ENCODE data around the gene TYW1B. TPM values are rescaled to one million over a fixed set of nuclear protein-coding genes. Genes with fewer than 3 reads are reported as not detected.
A peak's percentile ranks its signal among the peaks of the same experiment; 100 is the strongest.
"Not testable (repeated sequence)": the region's sequence is repeated elsewhere in the genome, so short reads cannot be mapped to it uniquely, and the experiment has no call there.

The TYW1B gene
- total and polyA plus RNA-seq, 2 donors (not counting 3 experiments of a cell fraction or from before 2014, with no cell fraction given) = 0.69 to 2.7 TPM

- BruUV-seq (replicated peaks) = not testable (repeated sequence)
Measured at GRCh38 chr7:72681211-72681610, 146.8 kb downstream of the TYW1B start.

GRCh38 chr7:72676880-72677279 is 151.1 kb downstream of the TYW1B start:
- DNase-seq (ENCODE audit: low read depth, low spot score); dilution Hi-C loops (cut with MboI; ENCODE audit: extremely low pct_ligation_motif_present, low sequenced_read_pairs); BruUV-seq (replicated peaks); POLR2A ChIA-PET; H3K4me1 ChIP-seq (ENCODE audit: control insufficient read depth, extremely low read depth, insufficient read depth, low read length); H3K4me2 ChIP-seq (ENCODE audit: insufficient read depth, low read length); H2AFZ ChIP-seq (ENCODE audit: low read depth, low read length); CTCF ChIA-PET; H3K4me3 ChIP-seq (replicated peaks in 1 of 3; ENCODE audit: insufficient read depth in 1 of 3, low read depth in 1 of 3, low read length in 3 of 3); FAIRE-seq; intact Hi-C loops (cut with micrococcal nuclease); H3K9me1 ChIP-seq (replicated peaks; ENCODE audit: control insufficient read depth, extremely low read depth, insufficient read depth, low read length); H3K27ac ChIP-seq (ENCODE audit: insufficient read depth, low read depth, low read length); H3K79me2 ChIP-seq (ENCODE audit: control insufficient read depth, insufficient read depth, low read length); H3K9ac ChIP-seq (replicated peaks; ENCODE audit: extremely low read depth, insufficient read depth, low read length); H3K9me3 ChIP-seq (replicated peaks; ENCODE audit: control insufficient read depth, insufficient read depth, low read length); H3K27me3 ChIP-seq (ENCODE audit: control insufficient read depth in 2 of 2, insufficient read depth in 2 of 2, low read length in 2 of 2); H4K20me1 ChIP-seq (replicated peaks; ENCODE audit: control insufficient read depth, extremely low read depth, insufficient read depth, low read length); H3K36me3 ChIP-seq (ENCODE audit: control insufficient read depth in 2 of 2, extremely low read depth in 1 of 2, insufficient read depth in 2 of 2, low read length in 2 of 2): not testable (repeated sequence)

More at GRCh38 chr7:72681211-72681610, 146.8 kb downstream of the TYW1B start:
- H3K79me2 ChIP-seq (ENCODE audit: control insufficient read depth, insufficient read depth, low read length); H3K9me3 ChIP-seq (replicated peaks; ENCODE audit: control insufficient read depth, insufficient read depth, low read length); H2AFZ ChIP-seq (ENCODE audit: low read depth, low read length); H3K27me3 ChIP-seq (ENCODE audit: control insufficient read depth in 2 of 2, insufficient read depth in 2 of 2, low read length in 2 of 2); H3K9me1 ChIP-seq (replicated peaks; ENCODE audit: control insufficient read depth, extremely low read depth, insufficient read depth, low read length); H3K4me3 ChIP-seq (replicated peaks in 1 of 3; ENCODE audit: insufficient read depth in 1 of 3, low read depth in 1 of 3, low read length in 3 of 3); POLR2A ChIA-PET; H3K36me3 ChIP-seq (ENCODE audit: control insufficient read depth in 2 of 2, extremely low read depth in 1 of 2, insufficient read depth in 2 of 2, low read length in 2 of 2); H4K20me1 ChIP-seq (replicated peaks; ENCODE audit: control insufficient read depth, extremely low read depth, insufficient read depth, low read length); H3K9ac ChIP-seq (replicated peaks; ENCODE audit: extremely low read depth, insufficient read depth, low read length); dilution Hi-C loops (cut with MboI; ENCODE audit: extremely low pct_ligation_motif_present, low sequenced_read_pairs); H3K27ac ChIP-seq (ENCODE audit: insufficient read depth, low read depth, low read length); CTCF ChIA-PET; H3K4me2 ChIP-seq (ENCODE audit: insufficient read depth, low read length); FAIRE-seq: not testable (repeated sequence)
- H3K4me1 ChIP-seq (ENCODE audit: control insufficient read depth, extremely low read depth, insufficient read depth, low read length) = peaks cover 25% of the 10 kb centered on the region
- peak; percentile 45 for DNase-seq (ENCODE audit: low read depth, low spot score)
- intact Hi-C loops (cut with micrococcal nuclease) = loop anchor here (5.0 kb wide), 1 partner anchor 101 kb away; no protein-coding TSS in a partner anchor

GRCh38 chr7:72676086-72676690 is 151.8 kb downstream of the TYW1B start:
- POLR2A ChIA-PET; CTCF ChIA-PET; H2AFZ ChIP-seq (ENCODE audit: low read depth, low read length); H3K36me3 ChIP-seq (ENCODE audit: control insufficient read depth in 2 of 2, extremely low read depth in 1 of 2, insufficient read depth in 2 of 2, low read length in 2 of 2); H3K9me3 ChIP-seq (replicated peaks; ENCODE audit: control insufficient read depth, insufficient read depth, low read length); H3K79me2 ChIP-seq (ENCODE audit: control insufficient read depth, insufficient read depth, low read length); H3K9ac ChIP-seq (replicated peaks; ENCODE audit: extremely low read depth, insufficient read depth, low read length); dilution Hi-C loops (cut with MboI; ENCODE audit: extremely low pct_ligation_motif_present, low sequenced_read_pairs); H3K4me2 ChIP-seq (ENCODE audit: insufficient read depth, low read length); H3K27ac ChIP-seq (ENCODE audit: insufficient read depth, low read depth, low read length); H3K9me1 ChIP-seq (replicated peaks; ENCODE audit: control insufficient read depth, extremely low read depth, insufficient read depth, low read length); BruUV-seq (replicated peaks); H3K4me3 ChIP-seq (replicated peaks in 1 of 3; ENCODE audit: insufficient read depth in 1 of 3, low read depth in 1 of 3, low read length in 3 of 3); FAIRE-seq; H3K27me3 ChIP-seq (ENCODE audit: control insufficient read depth in 2 of 2, insufficient read depth in 2 of 2, low read length in 2 of 2); H3K4me1 ChIP-seq (ENCODE audit: control insufficient read depth, extremely low read depth, insufficient read depth, low read length); intact Hi-C loops (cut with micrococcal nuclease); H4K20me1 ChIP-seq (replicated peaks; ENCODE audit: control insufficient read depth, extremely low read depth, insufficient read depth, low read length): not testable (repeated sequence)
- DNase-seq (ENCODE audit: low read depth, low spot score) = peak; percentile 6

GRCh38 chr7:72675686-72676085 is 152.3 kb downstream of the TYW1B start:
- CTCF ChIA-PET; H3K27me3 ChIP-seq (ENCODE audit: control insufficient read depth in 2 of 2, insufficient read depth in 2 of 2, low read length in 2 of 2); H3K4me1 ChIP-seq (ENCODE audit: control insufficient read depth, extremely low read depth, insufficient read depth, low read length); FAIRE-seq; H3K9me3 ChIP-seq (replicated peaks; ENCODE audit: control insufficient read depth, insufficient read depth, low read length); intact Hi-C loops (cut with micrococcal nuclease); H3K4me2 ChIP-seq (ENCODE audit: insufficient read depth, low read length); POLR2A ChIA-PET; H3K4me3 ChIP-seq (replicated peaks in 1 of 3; ENCODE audit: insufficient read depth in 1 of 3, low read depth in 1 of 3, low read length in 3 of 3); H3K9ac ChIP-seq (replicated peaks; ENCODE audit: extremely low read depth, insufficient read depth, low read length); H4K20me1 ChIP-seq (replicated peaks; ENCODE audit: control insufficient read depth, extremely low read depth, insufficient read depth, low read length); H2AFZ ChIP-seq (ENCODE audit: low read depth, low read length); H3K9me1 ChIP-seq (replicated peaks; ENCODE audit: control insufficient read depth, extremely low read depth, insufficient read depth, low read length); H3K79me2 ChIP-seq (ENCODE audit: control insufficient read depth, insufficient read depth, low read length); H3K36me3 ChIP-seq (ENCODE audit: control insufficient read depth in 2 of 2, extremely low read depth in 1 of 2, insufficient read depth in 2 of 2, low read length in 2 of 2); H3K27ac ChIP-seq (ENCODE audit: insufficient read depth, low read depth, low read length); DNase-seq (ENCODE audit: low read depth, low spot score); BruUV-seq (replicated peaks); dilution Hi-C loops (cut with MboI; ENCODE audit: extremely low pct_ligation_motif_present, low sequenced_read_pairs): not testable (repeated sequence)
